DND-41 (cell line): ENCODE measurements around the gene SLIT1.

Experiments
- ATAC-seq: fragments of 200-7000 bp; cut with Tn5 transposase; 3 replicates; pipeline ENCODE4 v1.9.1; 2021; ENCODE audit warnings: low read depth; ENCODE audit not compliant: insufficient read depth
- DNase-seq: peaks from one replicate; pipeline ENCODE4 v3.0.0-alpha.2; 2020
- H2AFZ ChIP-seq: 2 replicates; pipeline ENCODE4 v1.6.0; 2012; ENCODE audit warnings: low read depth, low read length
- H3K27ac ChIP-seq: 2 replicates; pipeline ENCODE4 v1.5.1; 2012; ENCODE audit warnings: low read length, inconsistent platforms
- H3K27me3 ChIP-seq: fragments of 200-600 bp; sonication (generic); 2 replicates; pipeline ENCODE4 v1.6.0; 2012; ENCODE audit warnings: low read length, mild to moderate bottlenecking, inconsistent platforms; ENCODE audit not compliant: insufficient read depth, poor library complexity
- H3K36me3 ChIP-seq: 2 replicates; pipeline ENCODE4 v1.5.1; 2012; ENCODE audit warnings: low read length, inconsistent platforms; ENCODE audit not compliant: insufficient read depth
- H3K4me1 ChIP-seq: 2 replicates; pipeline ENCODE4 v1.5.1; 2012; ENCODE audit warnings: mild to moderate bottlenecking, low read length; ENCODE audit not compliant: insufficient read depth
- H3K4me2 ChIP-seq: 2 replicates; pipeline ENCODE4 v1.6.0; 2012; ENCODE audit warnings: mild to moderate bottlenecking, moderate library complexity, low read length, inconsistent platforms; ENCODE audit not compliant: insufficient read depth
- H3K4me3 ChIP-seq, 2 experiments: fragments of 200-600 bp in 1 of 2; shearing (Covaris generic) in 1 of 2; 2 replicates each; pipeline ENCODE4 v1.5.1; 2012 to 2016; ENCODE audit warnings: inconsistent platforms in 2 of 2, low read length in 2 of 2, mild to moderate bottlenecking in 2 of 2, low read depth in 1 of 2, moderate library complexity in 1 of 2
- H3K79me2 ChIP-seq: 2 replicates; pipeline ENCODE4 v1.6.0; 2012; ENCODE audit warnings: low read length, inconsistent platforms; ENCODE audit not compliant: insufficient read depth
- H3K9ac ChIP-seq: 2 replicates; pipeline ENCODE4 v1.6.0; 2012; ENCODE audit warnings: low read depth, mild to moderate bottlenecking, inconsistent platforms, low read length, moderate library complexity
- H3K9me3 ChIP-seq: 2 replicates; pipeline ENCODE4 v1.5.1; 2012; ENCODE audit warnings: low read length, moderate library complexity, mild to moderate bottlenecking, inconsistent platforms; ENCODE audit not compliant: insufficient read depth, severe bottlenecking
- H4K20me1 ChIP-seq: 2 replicates; pipeline ENCODE4 v1.6.0; 2012; ENCODE audit warnings: low read length; ENCODE audit not compliant: insufficient read depth
- CTCF ChIP-seq: IDR thresholded peaks from 2 replicates; pipeline ENCODE4 v1.5.1; 2012; ENCODE audit warnings: borderline replicate concordance, low read length, moderate library complexity, mild to moderate bottlenecking; ENCODE audit not compliant: poor library complexity, severe bottlenecking; ENCODE audit errors: extremely low read depth
- EZH2 ChIP-seq: IDR thresholded peaks from 3 replicates; pipeline ENCODE4 v1.6.1; 2012; ENCODE audit warnings: borderline replicate concordance, low read depth, mild to moderate bottlenecking, moderate library complexity, low read length, inconsistent platforms; ENCODE audit not compliant: severe bottlenecking

The SLIT1 gene

GRCh38 chr10:97220355-97220754 lies 34.6 kb upstream of the SLIT1 start:
- H3K36me3 ChIP-seq: peaks cover 38% of the 10 kb centered on the region
- no peaks in the 10 kb centered on the region for H3K4me1 ChIP-seq
- ATAC-seq (no peak), DNase-seq (no peak)
- H2AFZ ChIP-seq: no peak overlapping the region
- no peaks in the 10 kb centered on the region for H3K79me2 ChIP-seq
- H4K20me1 ChIP-seq: no peaks in the 10 kb centered on the region
- H3K4me3 ChIP-seq: no peak overlapping the region
- H3K9ac ChIP-seq: no peak overlapping the region
- H3K27ac ChIP-seq: no peak overlapping the region
- no peaks in the 10 kb centered on the region for H3K9me3 ChIP-seq
- H3K27me3 ChIP-seq: no peaks in the 10 kb centered on the region
- no peak overlapping the region for H3K4me2 ChIP-seq
- TF ChIP-seq EZH2 (no peak), CTCF (no peak)

GRCh38 chr10:97217299-97217698 lies 31.5 kb upstream of the SLIT1 start:
- Histone ChIP-seq H3K27me3 (no peaks in the 10 kb centered on the region), H3K4me1 (no peaks in the 10 kb centered on the region), H3K79me2 (no peaks in the 10 kb centered on the region), H3K36me3 (peaks cover 11% of the 10 kb centered on the region; the same call in 1 of the 2 replicates), H3K9me3 (no peaks in the 10 kb centered on the region), H3K4me2 (no peak overlapping the region), H3K27ac (no peak overlapping the region), H3K9ac (no peak overlapping the region), H2AFZ (no peak overlapping the region), H4K20me1 (no peaks in the 10 kb centered on the region), H3K4me3 (no peak overlapping the region)
- peak; percentile 56; the same call in 2 of the 3 replicates for ATAC-seq
- no peak for DNase-seq
- TF ChIP-seq EZH2: no peak
- no peak for TF ChIP-seq CTCF

- no peak for ATAC-seq
- Histone ChIP-seq H3K27ac (no peak overlapping the region), H3K4me3 (no peak overlapping the region), H3K79me2 (no peaks in the 10 kb centered on the region), H3K4me2 (no peak overlapping the region), H3K36me3 (peaks cover 4% of the 10 kb centered on the region; the same call in 1 of the 2 replicates), H3K9ac (no peak overlapping the region), H4K20me1 (peaks cover 6% of the 10 kb centered on the region), H3K4me1 (no peaks in the 10 kb centered on the region), H2AFZ (no peak overlapping the region), H3K27me3 (no peaks in the 10 kb centered on the region), H3K9me3 (no peaks in the 10 kb centered on the region)
- DNase-seq: no peak
- TF ChIP-seq CTCF: no peak
- TF ChIP-seq EZH2: no peak
Observed at GRCh38 chr10:97215619-97216260, 30.0 kb upstream of the SLIT1 start.
